A549 (cell line): ENCODE measurements around the gene THOC5. TPM values are rescaled to one million over a fixed set of nuclear protein-coding genes. Genes with fewer than 3 reads are reported as not detected.
A peak's percentile ranks its signal among the peaks of the same experiment; 100 is the strongest.

Source experiments
- ATAC-seq, 2 experiments: fragments of 200-7000 bp in 1 of 2; fragments of >200 bp in 1 of 2; cut with Nextera tagmentation in 1 of 2; cut with Tn5 transposase in 1 of 2; 3 replicates each; pipeline versions ENCODE4 v1.8.0 to v1.9.1; 2018 to 2020; ENCODE audit warnings: mild to moderate bottlenecking in 1 of 2, moderate library complexity in 1 of 2
- CTCF ChIA-PET: fragments of 300-600 bp; sonication (Branson Sonifier 250); formaldehyde crosslinking; extraction: SDS; loops from one replicate; lab custom pipeline; 2021; ENCODE audit warnings: antibody characterized with exemption, inconsistent platforms; lab: Yijun Ruan, JAX
- POLR2A ChIA-PET: fragments of 350-600 bp; formaldehyde crosslinking; extraction: SDS; loops from one replicate; lab custom pipeline; 2021; ENCODE audit warnings: antibody characterized with exemption, inconsistent platforms; lab: Yijun Ruan, JAX
- DNase-seq, 2 experiments: peaks; one replicate each; pipeline versions ENCODE4 v3.0.0 to v3.0.0-alpha.2; 2011 to 2016; ENCODE audit warnings: low read depth in 1 of 2, low spot score in 1 of 2
- FAIRE-seq: peaks from 2 replicates; lab custom pipeline; 2011; peaks lifted over from hg19 to GRCh38; lab: Jason Lieb, UNC
- H3K27ac ChIP-seq, 2 experiments: fragments of >200 bp; sonication (Bioruptor Twin); formaldehyde crosslinking; 3 replicates each; pipeline ENCODE4 v1.5.1; 2016 to 2017
- H3K4me1 ChIP-seq: fragments of >200 bp; sonication (Bioruptor Twin); formaldehyde crosslinking; 3 replicates; pipeline ENCODE4 v1.6.1; 2016
- H3K4me2 ChIP-seq: fragments of >200 bp; sonication (Bioruptor Twin); formaldehyde crosslinking; 3 replicates; pipeline ENCODE4 v1.6.1; 2016
- H3K4me3 ChIP-seq: fragments of >200 bp; sonication (Bioruptor Twin); formaldehyde crosslinking; 3 replicates; pipeline ENCODE4 v1.5.1; 2016
- H3K9me3 ChIP-seq: fragments of >200 bp; sonication (Bioruptor Twin); formaldehyde crosslinking; 3 replicates; pipeline ENCODE4 v1.6.1; 2016
- CEBPB ChIP-seq, 2 experiments: fragments of >200 bp in 1 of 2; sonication (Bioruptor Twin) in 1 of 2; formaldehyde crosslinking in 1 of 2; IDR thresholded peaks; 2 replicates each; pipeline ENCODE4 v1.6.1; 2012 to 2016
- CHD2 ChIP-seq: fragments of 150-350 bp; IDR thresholded peaks from 2 replicates; pipeline ENCODE4 v1.6.1; 2014; ENCODE audit warnings: low read length; ENCODE audit not compliant: partially characterized antibody
- EHMT2 ChIP-seq: fragments of 200-600 bp; sonication (generic); IDR thresholded peaks from 2 replicates; pipeline ENCODE4 v1.6.1; 2016; ENCODE audit warnings: antibody characterized with exemption, low read depth, mild to moderate bottlenecking, moderate library complexity
- EP300 ChIP-seq, 2 experiments: fragments of >200 bp; sonication (Bioruptor Twin); formaldehyde crosslinking; IDR thresholded peaks; 2 replicates in 1 of 2; 3 replicates in 1 of 2; pipeline ENCODE4 v1.6.1; 2016 to 2017
- ESRRA ChIP-seq: fragments of 150-350 bp; IDR thresholded peaks from 2 replicates; pipeline ENCODE4 v1.6.1; 2014; ENCODE audit warnings: mild to moderate bottlenecking, low read length, borderline replicate concordance
- FOSL2 ChIP-seq, 2 experiments: fragments of 450-650 bp in 1 of 2; fragments of >200 bp in 1 of 2; sonication (Bioruptor Twin) in 1 of 2; formaldehyde crosslinking; IDR thresholded peaks; 2 replicates each; pipeline versions ENCODE4 v1.5.0 to v1.6.1; 2016 to 2020; ENCODE audit warnings: mild to moderate bottlenecking in 1 of 2, moderate library complexity in 1 of 2
- GATA3 ChIP-seq: IDR thresholded peaks from 2 replicates; pipeline ENCODE4 v1.6.1; 2012; ENCODE audit warnings: borderline replicate concordance
- HOXB5 ChIP-seq: fragments of 250-450 bp; sonication (Bioruptor Pico); IDR thresholded peaks from 2 replicates; pipeline ENCODE4 v1.5.0; 2020; ENCODE audit warnings: mild to moderate bottlenecking, moderate library complexity
- JUNB ChIP-seq: fragments of >200 bp; sonication (Bioruptor Twin); formaldehyde crosslinking; IDR thresholded peaks from 2 replicates; pipeline ENCODE4 v1.6.1; 2016
- KDM5A ChIP-seq: fragments of 200-600 bp; sonication (generic); IDR thresholded peaks from 2 replicates; pipeline ENCODE4 v1.6.1; 2016; ENCODE audit warnings: antibody characterized with exemption, mild to moderate bottlenecking
- MYC ChIP-seq: IDR thresholded peaks from 2 replicates; pipeline ENCODE4 v1.6.1; 2012; ENCODE audit warnings: mild to moderate bottlenecking, inconsistent platforms, low read length, improper control_type of control experiment, borderline replicate concordance
- NFE2L2 ChIP-seq: fragments of 150-350 bp; conservative IDR thresholded peaks from 2 replicates; pipeline ENCODE4 v1.6.1; 2014; ENCODE audit warnings: low read length
- NPAS2 ChIP-seq: fragments of 250-450 bp; sonication (Bioruptor Pico); IDR thresholded peaks from 2 replicates; pipeline ENCODE4 v1.8.0; 2022; ENCODE audit warnings: mild to moderate bottlenecking, moderate library complexity, borderline replicate concordance
- PHF8 ChIP-seq: fragments of 200-600 bp; sonication (generic); IDR thresholded peaks from 2 replicates; pipeline ENCODE4 v1.6.1; 2016; ENCODE audit warnings: low read depth, mild to moderate bottlenecking, antibody characterized with exemption, moderate library complexity, borderline replicate concordance
- POLR2AphosphoS2 ChIP-seq: conservative IDR thresholded peaks from 2 replicates; pipeline ENCODE4 v1.6.1; 2012; ENCODE audit warnings: low read length, improper control_type of control experiment, inconsistent platforms
- RAD21 ChIP-seq, 2 experiments: fragments of >200 bp in 1 of 2; sonication (Bioruptor Twin) in 1 of 2; formaldehyde crosslinking in 1 of 2; IDR thresholded peaks in 1 of 2; conservative IDR thresholded peaks in 1 of 2; 2 replicates in 1 of 2; 3 replicates in 1 of 2; pipeline ENCODE4 v1.6.1; 2012 to 2018; ENCODE audit warnings: inconsistent platforms in 1 of 2
- RARB ChIP-seq: fragments of 250-450 bp; sonication (Bioruptor Pico); IDR thresholded peaks from 2 replicates; pipeline ENCODE4 v1.8.0; 2021; ENCODE audit warnings: mild to moderate bottlenecking, moderate library complexity
- RCOR1 ChIP-seq: fragments of 150-350 bp; IDR thresholded peaks from 2 replicates; pipeline ENCODE4 v1.6.1; 2014; ENCODE audit warnings: antibody characterized with exemption, low read length, low read depth
- RFX5 ChIP-seq: fragments of 450-650 bp; IDR thresholded peaks from 2 replicates; pipeline ENCODE4 v1.7.1; 2014; ENCODE audit warnings: antibody characterized with exemption, mild to moderate bottlenecking, moderate library complexity
- RNF2 ChIP-seq: fragments of 200-600 bp; sonication (generic); IDR thresholded peaks from 2 replicates; pipeline ENCODE4 v1.6.1; 2016; ENCODE audit warnings: low read depth, mild to moderate bottlenecking, antibody characterized with exemption, moderate library complexity, borderline replicate concordance
- SMC3 ChIP-seq: fragments of >200 bp; sonication (Bioruptor Twin); formaldehyde crosslinking; IDR thresholded peaks from 3 replicates; pipeline ENCODE4 v1.6.1; 2018; ENCODE audit warnings: inconsistent platforms
- SREBF2 ChIP-seq: fragments of 450-650 bp; IDR thresholded peaks from 2 replicates; pipeline ENCODE4 v1.6.1; 2014; ENCODE audit warnings: mild to moderate bottlenecking, moderate library complexity
- TFCP2L1 ChIP-seq: fragments of 250-450 bp; sonication (Bioruptor Pico); IDR thresholded peaks from 2 replicates; pipeline ENCODE4 v1.5.0; 2021; ENCODE audit warnings: mild to moderate bottlenecking
- ZC3H11A ChIP-seq: fragments of 450-650 bp; IDR thresholded peaks from 2 replicates; pipeline ENCODE4 v1.6.1; 2014; ENCODE audit warnings: antibody characterized with exemption, mild to moderate bottlenecking
- ZFP36 ChIP-seq: fragments of 450-650 bp; IDR thresholded peaks from 2 replicates; pipeline ENCODE4 v1.6.1; 2014; ENCODE audit warnings: borderline replicate concordance; ENCODE audit not compliant: partially characterized antibody
- ZNF302 ChIP-seq: fragments of 250-450 bp; sonication (Bioruptor Pico); IDR thresholded peaks from 2 replicates; pipeline ENCODE4 v1.9.0; 2021; ENCODE audit warnings: inconsistent platforms, mild to moderate bottlenecking, moderate library complexity
- WGBS: methylation state at CpG from one replicate; pipeline ENCODE4 v1.1.6; 2017; ENCODE audit errors: missing lambda C conversion rate; 5-methylcytosine and 5-hydroxymethylcytosine counted together
- polyA plus RNA-seq, 4 experiments: library from polyadenylated mRNA; depleted of rRNA in 3 of 4; stranded (reverse); fragments of >200 nt; fragmentation: RNase III in 1 of 4; extraction: RNeasy Plus Mini Kit Qiagen cat#74134 plus additional on column Dnase treatment in 1 of 4; gene quantifications; 2 replicates in 3 of 4; 3 replicates in 1 of 4; pipeline ENCODE4 v1.2.3, GENCODE V29; 2011 to 2017
- TF ChIP-seq, protein P1 (sequence below): fragments of 150-350 bp; IDR thresholded peaks from 2 replicates; pipeline ENCODE4 v1.6.1; 2014; ENCODE audit warnings: low read depth, mild to moderate bottlenecking, low read length
- TF ChIP-seq, protein P2 (sequence below): fragments of 450-650 bp; IDR thresholded peaks from 2 replicates; pipeline ENCODE4 v1.6.1; 2014; ENCODE audit warnings: antibody characterized with exemption
- TF ChIP-seq, protein P3 (sequence below): IDR thresholded peaks from 2 replicates; pipeline ENCODE4 v1.6.1; 2012
- TF ChIP-seq, protein P4 (sequence below): fragments of 250-450 bp; sonication (Bioruptor Pico); IDR thresholded peaks from 2 replicates; pipeline ENCODE4 v1.5.0; 2020; ENCODE audit warnings: low read depth, mild to moderate bottlenecking, moderate library complexity
- TF ChIP-seq, protein P5 (sequence below): IDR thresholded peaks from 2 replicates; pipeline ENCODE4 v1.6.1; 2012; ENCODE audit warnings: low read depth, borderline replicate concordance

The THOC5 gene
- polyA plus RNA-seq, 2 of the 4 experiments (the other 2 are of a cell fraction) = 24.1 to 43.3 TPM

DNA sequence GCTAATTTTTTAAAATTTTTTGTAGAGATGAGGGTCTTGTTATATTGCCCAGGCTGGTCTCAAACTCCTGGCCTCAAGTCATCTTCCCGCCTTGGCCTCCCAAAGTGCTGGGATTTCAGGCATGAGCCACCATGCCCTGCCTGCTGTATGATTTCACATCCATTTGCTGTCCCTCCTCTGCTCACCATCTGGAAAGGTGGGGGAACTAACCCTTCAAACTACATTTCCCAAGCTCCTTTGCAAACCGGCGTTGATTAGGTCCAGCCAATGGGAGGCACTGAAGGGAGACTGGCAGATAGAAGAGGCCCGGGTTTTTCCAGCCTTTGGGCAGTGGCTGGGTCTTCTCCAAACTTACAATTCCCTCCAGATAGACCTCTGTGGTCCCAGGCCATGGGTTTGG, 95.8 kb downstream of the THOC5 start:
- WGBS = 24% methylated on average over 4 of the region's 4 CpGs
- no peak for FAIRE-seq

DNA sequence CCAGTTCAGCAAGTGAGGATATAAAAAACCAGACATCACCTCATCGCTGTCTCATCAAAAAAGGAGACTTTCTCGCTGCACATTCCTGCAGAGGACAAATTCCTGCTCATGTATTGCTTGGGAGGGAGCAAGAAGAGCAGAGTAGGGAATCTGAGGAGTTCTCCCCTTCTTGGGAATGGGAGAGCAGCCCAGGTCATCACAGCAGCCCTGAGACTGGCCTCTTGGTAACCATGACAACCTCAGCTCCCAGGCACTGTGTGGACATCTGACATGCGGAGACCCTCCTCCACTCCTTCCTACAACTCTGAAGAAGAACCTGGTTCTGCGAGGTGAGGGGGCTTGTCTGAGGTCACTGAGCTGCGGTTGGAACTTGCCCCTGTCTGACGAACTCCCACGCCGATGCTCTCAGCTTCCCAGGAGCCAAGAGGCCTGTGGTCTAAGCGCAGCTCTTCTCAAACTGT, 97.3 kb downstream of the THOC5 start:
- WGBS = 81% methylated on average over 9 of the region's 9 CpGs
- DNase-seq = no peak
- Histone ChIP-seq H3K4me2 (no peak overlapping the region), H3K9me3 (no peaks in the 10 kb centered on the region), H3K27ac (no peak overlapping the region), H3K4me3 (no peak overlapping the region), H3K4me1 (no peaks in the 10 kb centered on the region)
- TF ChIP-seq KDM5A (no peak), RFX5 (no peak), FOSL2 (IDR thresholded peaks at IDR 0.05) (no peak), FOSL2 (CRISPR knock-in tag; IDR thresholded peaks at IDR 0.05) (no peak), PHF8 (no peak), RAD21 (conservative IDR thresholded peaks at IDR 0.05 in 1 of 2, IDR thresholded peaks at IDR 0.05 in 1 of 2) (no peak), ZC3H11A (no peak), TFCP2L1 (CRISPR knock-in tag) (no peak), GATA3 (no peak), SMC3 (no peak), ZFP36 (no peak), RCOR1 (no peak), SREBF2 (no peak), CEBPB (IDR thresholded peaks at IDR 0.05) (no peak), HOXB5 (CRISPR knock-in tag) (no peak), EHMT2 (no peak), CHD2 (no peak)
- TF ChIP-seq, protein P1, sequence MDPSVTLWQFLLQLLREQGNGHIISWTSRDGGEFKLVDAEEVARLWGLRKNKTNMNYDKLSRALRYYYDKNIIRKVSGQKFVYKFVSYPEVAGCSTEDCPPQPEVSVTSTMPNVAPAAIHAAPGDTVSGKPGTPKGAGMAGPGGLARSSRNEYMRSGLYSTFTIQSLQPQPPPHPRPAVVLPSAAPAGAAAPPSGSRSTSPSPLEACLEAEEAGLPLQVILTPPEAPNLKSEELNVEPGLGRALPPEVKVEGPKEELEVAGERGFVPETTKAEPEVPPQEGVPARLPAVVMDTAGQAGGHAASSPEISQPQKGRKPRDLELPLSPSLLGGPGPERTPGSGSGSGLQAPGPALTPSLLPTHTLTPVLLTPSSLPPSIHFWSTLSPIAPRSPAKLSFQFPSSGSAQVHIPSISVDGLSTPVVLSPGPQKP = no peak
- TF ChIP-seq, protein P2, sequence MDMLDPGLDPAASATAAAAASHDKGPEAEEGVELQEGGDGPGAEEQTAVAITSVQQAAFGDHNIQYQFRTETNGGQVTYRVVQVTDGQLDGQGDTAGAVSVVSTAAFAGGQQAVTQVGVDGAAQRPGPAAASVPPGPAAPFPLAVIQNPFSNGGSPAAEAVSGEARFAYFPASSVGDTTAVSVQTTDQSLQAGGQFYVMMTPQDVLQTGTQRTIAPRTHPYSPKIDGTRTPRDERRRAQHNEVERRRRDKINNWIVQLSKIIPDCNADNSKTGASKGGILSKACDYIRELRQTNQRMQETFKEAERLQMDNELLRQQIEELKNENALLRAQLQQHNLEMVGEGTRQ = no peak
- TF ChIP-seq, protein P3, sequence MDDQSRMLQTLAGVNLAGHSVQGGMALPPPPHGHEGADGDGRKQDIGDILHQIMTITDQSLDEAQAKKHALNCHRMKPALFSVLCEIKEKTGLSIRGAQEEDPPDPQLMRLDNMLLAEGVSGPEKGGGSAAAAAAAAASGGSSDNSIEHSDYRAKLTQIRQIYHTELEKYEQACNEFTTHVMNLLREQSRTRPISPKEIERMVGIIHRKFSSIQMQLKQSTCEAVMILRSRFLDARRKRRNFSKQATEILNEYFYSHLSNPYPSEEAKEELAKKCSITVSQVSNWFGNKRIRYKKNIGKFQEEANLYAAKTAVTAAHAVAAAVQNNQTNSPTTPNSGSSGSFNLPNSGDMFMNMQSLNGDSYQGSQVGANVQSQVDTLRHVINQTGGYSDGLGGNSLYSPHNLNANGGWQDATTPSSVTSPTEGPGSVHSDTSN = no peak
- TF ChIP-seq, protein P4, sequence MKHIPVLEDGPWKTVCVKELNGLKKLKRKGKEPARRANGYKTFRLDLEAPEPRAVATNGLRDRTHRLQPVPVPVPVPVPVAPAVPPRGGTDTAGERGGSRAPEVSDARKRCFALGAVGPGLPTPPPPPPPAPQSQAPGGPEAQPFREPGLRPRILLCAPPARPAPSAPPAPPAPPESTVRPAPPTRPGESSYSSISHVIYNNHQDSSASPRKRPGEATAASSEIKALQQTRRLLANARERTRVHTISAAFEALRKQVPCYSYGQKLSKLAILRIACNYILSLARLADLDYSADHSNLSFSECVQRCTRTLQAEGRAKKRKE (CRISPR knock-in tag) = no peak
- FAIRE-seq = no peak
- ChIA-PET POLR2A (no interaction called here), CTCF (interaction anchor here (1.0 to 1.8 kb wide), 2 partner anchors 13 to 15 kb away, joined by 3 to 4 read pairs; no protein-coding TSS in a partner anchor)
- ATAC-seq = no peak

More for the DNA sequence above, 95.8 kb downstream of the THOC5 start:
- Histone ChIP-seq H3K27ac (0 out of 6 replicates have a peak overlapping the region, but pooled peaks of 1 of the 2 experiments have one; percentile 57), H3K4me2 (no peak overlapping the region), H3K9me3 (no peaks in the 10 kb centered on the region), H3K4me1 (no peaks in the 10 kb centered on the region), H3K4me3 (no peak overlapping the region)
- ChIA-PET CTCF (interaction anchor here (1.8 kb wide), 1 partner anchor 13 kb away, joined by 4 read pairs; no protein-coding TSS in a partner anchor), POLR2A (no interaction called here)
- peak; percentile 87 to 92 for ATAC-seq
- peak; percentile 60 to 77 for DNase-seq
- TF ChIP-seq NFE2L2 (no peak), SMC3 (no peak), EP300 (IDR thresholded peaks at IDR 0.05) (no peak), TFCP2L1 (CRISPR knock-in tag) (no peak), POLR2AphosphoS2 (no peak), RARB (CRISPR knock-in tag) (no peak), ESRRA (no peak), RFX5 (no peak), EHMT2 (no peak), RNF2 (no peak), HOXB5 (CRISPR knock-in tag) (no peak), KDM5A (no peak), NPAS2 (CRISPR knock-in tag) (no peak), JUNB (no peak), CEBPB (IDR thresholded peaks at IDR 0.05) (no peak), MYC (no peak), ZNF302 (CRISPR knock-in tag) (no peak)
- TF ChIP-seq, protein P5, sequence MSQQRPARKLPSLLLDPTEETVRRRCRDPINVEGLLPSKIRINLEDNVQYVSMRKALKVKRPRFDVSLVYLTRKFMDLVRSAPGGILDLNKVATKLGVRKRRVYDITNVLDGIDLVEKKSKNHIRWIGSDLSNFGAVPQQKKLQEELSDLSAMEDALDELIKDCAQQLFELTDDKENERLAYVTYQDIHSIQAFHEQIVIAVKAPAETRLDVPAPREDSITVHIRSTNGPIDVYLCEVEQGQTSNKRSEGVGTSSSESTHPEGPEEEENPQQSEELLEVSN = no peak
- TF ChIP-seq, protein P3 = no peak
